Transverse colon (tissue), 4 donors: ENCODE measurements around the gene SPRYD4.

ENCODE experiments used
- POLR2A ChIP-seq: fragments of 450-650 bp; IDR thresholded peaks from one replicate; pipeline ENCODE4 v1.6.1; 2016; ENCODE audit warnings: antibody characterized with exemption, mild to moderate bottlenecking, moderate library complexity
- POLR2AphosphoS5 ChIP-seq, 3 donors: sonication (generic); formaldehyde crosslinking; IDR thresholded peaks; one replicate each; pipeline ENCODE4 v1.6.1; 2016; ENCODE audit warnings: antibody characterized with exemption in 3 of 3
- TF ChIP-seq, protein P1 (sequence below), 5 experiments: fragments of 200-600 bp in 3 of 5; fragments of 450-650 bp in 2 of 5; sonication (generic) in 3 of 5; IDR thresholded peaks; 1 replicate in 2 of 5; 2 replicates in 3 of 5; pipeline ENCODE4 v1.5.1; 2016 to 2017; ENCODE audit warnings: antibody characterized with exemption in 5 of 5, inconsistent platforms in 3 of 5, mild to moderate bottlenecking in 2 of 5, moderate library complexity in 1 of 5

DNA sequence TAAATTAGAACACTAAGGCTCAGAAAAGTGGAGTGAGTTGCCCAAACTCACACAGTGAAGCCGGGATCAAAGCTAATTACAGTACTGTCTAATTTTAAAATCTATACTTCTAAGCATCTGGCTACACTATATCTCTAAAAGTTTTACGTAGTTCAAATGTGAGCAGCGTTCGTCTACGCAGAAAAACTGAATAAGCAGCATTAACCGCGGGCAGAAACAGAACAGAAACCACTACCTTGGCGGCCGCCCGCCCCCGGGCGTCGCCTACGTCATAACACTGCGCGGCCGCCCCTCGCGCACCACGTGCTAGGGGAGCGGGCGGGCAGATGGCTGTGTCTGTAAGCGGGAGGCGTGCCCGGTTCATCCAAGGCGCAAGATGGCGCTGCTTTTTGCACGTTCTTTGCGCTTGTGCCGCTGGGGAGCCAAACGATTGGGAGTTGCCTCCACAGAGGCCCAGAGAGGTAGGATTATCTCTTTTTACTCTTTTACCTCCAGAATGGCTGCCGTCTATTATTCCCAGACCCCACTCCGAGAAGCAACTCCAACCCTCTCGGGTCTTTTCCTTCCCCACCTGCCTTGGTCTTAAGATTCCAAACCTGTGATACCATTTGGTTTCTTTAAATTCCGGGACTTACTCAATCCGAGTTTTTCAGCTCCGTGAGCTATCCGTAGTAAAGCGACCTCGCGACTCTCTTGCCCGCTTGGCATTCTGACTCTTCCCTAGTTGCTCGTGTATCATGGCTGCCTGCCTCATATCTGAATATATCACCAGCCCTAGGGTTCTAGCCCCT lies at the start of gene SPRYD4:
- TF ChIP-seq, protein P1, sequence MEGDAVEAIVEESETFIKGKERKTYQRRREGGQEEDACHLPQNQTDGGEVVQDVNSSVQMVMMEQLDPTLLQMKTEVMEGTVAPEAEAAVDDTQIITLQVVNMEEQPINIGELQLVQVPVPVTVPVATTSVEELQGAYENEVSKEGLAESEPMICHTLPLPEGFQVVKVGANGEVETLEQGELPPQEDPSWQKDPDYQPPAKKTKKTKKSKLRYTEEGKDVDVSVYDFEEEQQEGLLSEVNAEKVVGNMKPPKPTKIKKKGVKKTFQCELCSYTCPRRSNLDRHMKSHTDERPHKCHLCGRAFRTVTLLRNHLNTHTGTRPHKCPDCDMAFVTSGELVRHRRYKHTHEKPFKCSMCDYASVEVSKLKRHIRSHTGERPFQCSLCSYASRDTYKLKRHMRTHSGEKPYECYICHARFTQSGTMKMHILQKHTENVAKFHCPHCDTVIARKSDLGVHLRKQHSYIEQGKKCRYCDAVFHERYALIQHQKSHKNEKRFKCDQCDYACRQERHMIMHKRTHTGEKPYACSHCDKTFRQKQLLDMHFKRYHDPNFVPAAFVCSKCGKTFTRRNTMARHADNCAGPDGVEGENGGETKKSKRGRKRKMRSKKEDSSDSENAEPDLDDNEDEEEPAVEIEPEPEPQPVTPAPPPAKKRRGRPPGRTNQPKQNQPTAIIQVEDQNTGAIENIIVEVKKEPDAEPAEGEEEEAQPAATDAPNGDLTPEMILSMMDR (IDR thresholded peaks at IDR 0.05): peak in 1 of 5 experiments; percentile 30
- TF ChIP-seq POLR2AphosphoS5 (IDR thresholded peaks at IDR 0.05) (peak; percentile 91 to 94 (median 93)), POLR2A (peak; percentile 86)
